ENCODE results near the gene CTCF. TPM values are rescaled to one million over a fixed set of nuclear protein-coding genes. Genes with fewer than 3 reads are reported as not detected.

Gene CTCF
- polyA plus RNA-seq, 4 donors: 68.3 to 87.1 (median 81.8) TPM

DNA sequence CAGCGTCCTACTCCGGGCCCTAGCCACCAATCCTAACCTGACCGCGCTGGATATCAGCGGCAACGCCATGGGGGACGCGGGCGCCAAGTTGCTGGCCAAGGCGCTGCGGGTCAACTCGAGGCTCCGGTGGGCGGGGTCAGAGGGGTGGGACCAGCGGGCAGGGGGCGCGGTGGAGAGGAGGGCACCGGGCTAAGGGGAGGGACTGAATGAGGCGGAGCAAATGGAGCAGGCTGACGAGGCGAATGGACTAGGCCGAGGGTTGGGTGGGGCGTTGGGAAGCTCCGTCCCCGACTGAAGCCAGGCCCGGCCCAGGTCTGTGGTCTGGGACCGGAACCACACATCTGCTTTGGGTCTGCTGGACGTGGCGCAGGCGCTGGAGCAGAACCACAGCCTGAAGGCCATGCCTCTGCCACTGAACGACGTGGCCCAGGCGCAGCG lies 87.2 kb downstream of the CTCF start:
- no peak for DNase-seq (ENCODE audit: low read depth in 4 of 4, low spot score in 3 of 4)

- DNase-seq (ENCODE audit: low read depth in 4 of 4, low spot score in 3 of 4): no peak
Observed at GRCh38 chr16:67650023-67650422, 87.7 kb downstream of the CTCF start.

GRCh38 chr16:67651039-67651438 lies 88.7 kb downstream of the CTCF start:
- DNase-seq (ENCODE audit: low read depth in 4 of 4, low spot score in 3 of 4): no peak

DNA sequence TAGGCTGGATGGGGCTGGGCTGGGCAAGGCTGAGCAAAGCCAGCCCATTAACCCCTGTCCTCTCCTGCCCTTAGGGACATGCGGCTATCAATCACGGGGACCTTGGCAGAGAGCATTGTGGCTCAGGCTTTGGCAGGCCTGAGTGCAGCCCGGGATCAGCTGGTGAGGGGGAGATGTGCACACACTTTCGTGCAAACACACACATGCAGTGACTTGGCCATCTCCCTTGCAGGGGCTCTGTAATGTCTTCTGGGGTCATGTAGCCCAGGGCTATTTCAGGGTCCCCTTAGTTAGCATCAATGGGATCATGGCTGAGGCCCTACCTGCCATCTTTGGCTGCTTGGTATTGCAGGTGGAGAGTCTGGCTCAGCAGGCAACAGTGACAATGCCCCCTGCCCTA lies 89.5 kb downstream of the CTCF start:
- DNase-seq (ENCODE audit: low read depth in 4 of 4, low spot score in 3 of 4): no peak

DNA sequence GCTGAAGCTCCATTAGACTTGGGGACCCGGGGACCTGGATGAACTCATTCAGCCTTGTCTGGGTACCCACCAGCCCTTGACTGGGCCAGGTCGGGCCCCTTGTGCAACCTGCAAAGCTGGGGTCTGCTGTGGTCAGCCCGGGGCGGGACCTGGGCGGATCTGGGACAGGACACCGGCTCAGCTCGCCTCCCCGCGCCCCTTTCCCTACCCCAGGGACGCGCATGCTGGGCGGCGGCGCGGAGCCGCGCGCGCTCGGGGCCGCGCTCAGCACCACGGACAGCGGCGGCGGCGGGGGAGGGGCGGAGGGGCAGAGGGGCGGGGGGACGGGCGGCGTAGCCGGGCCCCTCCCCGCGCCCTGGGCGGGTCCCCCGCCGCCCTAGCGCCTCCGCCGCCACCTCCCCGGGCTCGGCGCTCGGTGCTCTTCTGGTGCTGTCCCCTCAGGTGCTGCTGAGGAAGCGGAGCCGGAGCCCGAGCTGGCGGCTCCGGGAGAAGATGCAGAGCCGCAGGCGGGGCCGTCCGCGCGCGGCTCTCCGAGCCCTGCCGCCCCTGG lies 90.3 kb downstream of the CTCF start:
- no peak for DNase-seq (ENCODE audit: low read depth in 4 of 4, low spot score in 3 of 4)

GRCh38 chr16:67653128-67653788 lies 90.9 kb downstream of the CTCF start:
- no peak for DNase-seq (ENCODE audit: low read depth in 4 of 4, low spot score in 3 of 4)

DNA sequence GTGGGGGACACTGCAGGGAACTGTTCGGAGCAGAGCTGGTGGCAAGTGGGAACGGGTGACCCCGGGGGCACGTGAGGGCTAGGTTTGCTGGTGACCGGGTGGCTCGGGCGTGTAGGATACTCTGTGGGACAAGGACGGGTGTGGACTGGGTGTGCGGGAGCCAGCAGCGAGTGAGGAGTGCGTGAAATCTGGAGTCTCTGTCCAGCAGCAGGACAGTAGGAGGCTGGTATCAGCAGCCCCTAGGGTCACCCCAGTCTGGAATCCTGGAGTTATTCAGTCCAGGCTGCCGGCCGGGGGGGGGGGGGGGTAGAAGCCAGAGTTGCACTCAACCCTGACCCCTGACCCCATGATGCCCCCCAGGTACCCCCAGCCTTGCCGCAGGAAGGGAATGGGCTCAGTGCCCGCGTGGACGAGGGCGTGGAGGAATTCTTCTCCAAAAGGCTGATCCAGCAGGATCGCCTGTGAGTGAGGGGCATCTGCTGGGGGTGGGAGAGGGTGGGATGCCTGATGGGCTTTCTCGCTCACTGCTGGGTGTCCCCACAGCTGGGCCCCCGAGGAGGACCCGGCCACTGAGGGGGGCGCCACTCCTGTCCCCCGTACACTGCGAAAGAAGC lies 91.6 kb downstream of the CTCF start:
- no peak for DNase-seq (ENCODE audit: low read depth in 4 of 4, low spot score in 3 of 4)

DNA sequence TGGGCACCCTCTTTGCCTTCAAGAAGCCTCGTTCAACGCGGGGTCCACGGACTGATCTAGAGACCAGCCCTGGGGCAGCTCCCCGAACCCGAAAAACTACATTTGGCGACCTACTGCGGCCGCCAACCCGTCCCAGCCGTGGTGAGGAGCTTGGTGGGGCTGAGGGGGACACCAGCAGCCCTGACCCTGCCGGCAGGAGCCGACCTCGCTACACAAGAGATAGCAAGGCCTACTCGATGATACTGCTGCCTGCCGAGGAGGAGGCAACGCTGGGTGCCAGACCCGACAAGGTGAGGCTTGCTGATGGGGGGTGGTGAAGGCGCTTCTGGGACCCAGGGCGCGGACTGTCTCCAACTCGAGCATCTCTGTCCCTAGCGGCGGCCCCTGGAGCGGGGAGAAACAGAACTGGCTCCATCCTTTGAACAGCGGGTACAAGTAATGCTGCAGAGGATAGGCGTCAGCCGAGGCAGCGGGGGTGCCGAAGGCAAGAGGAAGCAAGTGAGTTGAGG lies 92.1 kb downstream of the CTCF start:
- DNase-seq (ENCODE audit: low read depth in 4 of 4, low spot score in 3 of 4): no peak

GRCh38 chr16:67655363-67655762 lies 93.0 kb downstream of the CTCF start:
- DNase-seq (ENCODE audit: low read depth in 4 of 4, low spot score in 3 of 4): no peak

DNA sequence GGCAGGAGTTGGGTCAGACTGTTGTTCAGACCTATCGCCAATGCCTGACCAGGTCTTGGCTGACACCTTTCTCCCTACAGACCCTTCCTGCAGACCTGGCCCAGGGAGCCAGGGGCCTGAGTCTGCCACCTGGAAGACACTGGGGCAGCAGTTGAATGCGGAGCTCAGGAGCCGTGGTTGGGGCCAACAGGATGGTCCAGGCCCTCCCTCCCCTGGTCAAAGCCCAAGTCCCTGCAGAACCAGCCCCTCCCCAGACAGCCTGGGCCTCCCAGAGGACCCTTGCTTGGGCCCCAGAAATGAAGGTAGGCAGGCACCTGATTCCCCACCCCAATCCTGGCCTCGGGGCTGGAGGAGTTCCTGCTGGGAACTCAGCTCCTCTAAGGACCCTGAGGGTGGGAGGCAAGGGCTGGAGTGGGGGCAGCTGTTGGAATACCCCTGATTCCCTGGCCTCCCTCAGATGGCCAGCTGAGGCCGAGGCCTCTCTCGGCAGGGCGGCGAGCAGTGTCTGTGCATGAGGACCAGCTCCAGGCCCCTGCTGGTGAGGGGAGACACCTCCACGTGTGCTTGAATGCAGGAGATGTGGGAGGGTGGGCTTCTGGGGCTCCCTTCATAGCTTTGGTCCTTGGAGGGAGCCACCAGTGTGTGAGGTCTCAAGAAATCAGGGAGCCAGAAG lies 94.2 kb downstream of the CTCF start:
- no peak for DNase-seq (ENCODE audit: low read depth in 4 of 4, low spot score in 3 of 4)

DNA sequence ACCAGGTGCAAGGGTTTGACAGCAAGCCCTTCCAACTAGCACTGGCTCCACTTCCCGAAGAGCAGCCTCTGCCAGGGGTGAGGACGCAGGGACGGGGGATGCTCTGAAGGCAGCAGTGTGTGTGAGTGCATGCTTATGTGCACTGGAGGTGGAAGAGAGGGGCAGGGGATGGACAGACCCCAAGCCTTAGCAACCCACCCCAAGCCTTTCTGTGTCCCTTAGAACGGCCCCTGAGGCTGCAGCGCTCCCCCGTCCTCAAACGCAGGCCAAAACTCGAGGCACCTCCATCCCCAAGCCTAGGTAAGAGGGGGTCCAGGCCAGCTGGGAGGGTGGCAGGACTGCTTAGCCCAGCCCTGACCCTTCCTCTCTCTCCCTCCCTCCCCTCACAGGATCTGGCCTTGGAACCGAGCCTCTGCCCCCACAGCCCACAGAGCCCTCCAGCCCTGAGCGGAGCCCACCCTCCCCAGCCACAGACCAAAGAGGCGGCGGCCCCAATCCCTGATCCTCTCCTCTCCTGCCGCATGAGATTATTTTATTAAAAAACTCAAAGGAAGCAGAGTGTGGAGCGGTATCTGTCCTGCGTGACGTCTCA lies 94.8 kb downstream of the CTCF start:
- no peak for DNase-seq (ENCODE audit: low read depth in 4 of 4, low spot score in 3 of 4)

- no peak for DNase-seq (ENCODE audit: low read depth in 4 of 4, low spot score in 3 of 4)
Observed at GRCh38 chr16:67657751-67658518, 95.6 kb downstream of the CTCF start.

DNA sequence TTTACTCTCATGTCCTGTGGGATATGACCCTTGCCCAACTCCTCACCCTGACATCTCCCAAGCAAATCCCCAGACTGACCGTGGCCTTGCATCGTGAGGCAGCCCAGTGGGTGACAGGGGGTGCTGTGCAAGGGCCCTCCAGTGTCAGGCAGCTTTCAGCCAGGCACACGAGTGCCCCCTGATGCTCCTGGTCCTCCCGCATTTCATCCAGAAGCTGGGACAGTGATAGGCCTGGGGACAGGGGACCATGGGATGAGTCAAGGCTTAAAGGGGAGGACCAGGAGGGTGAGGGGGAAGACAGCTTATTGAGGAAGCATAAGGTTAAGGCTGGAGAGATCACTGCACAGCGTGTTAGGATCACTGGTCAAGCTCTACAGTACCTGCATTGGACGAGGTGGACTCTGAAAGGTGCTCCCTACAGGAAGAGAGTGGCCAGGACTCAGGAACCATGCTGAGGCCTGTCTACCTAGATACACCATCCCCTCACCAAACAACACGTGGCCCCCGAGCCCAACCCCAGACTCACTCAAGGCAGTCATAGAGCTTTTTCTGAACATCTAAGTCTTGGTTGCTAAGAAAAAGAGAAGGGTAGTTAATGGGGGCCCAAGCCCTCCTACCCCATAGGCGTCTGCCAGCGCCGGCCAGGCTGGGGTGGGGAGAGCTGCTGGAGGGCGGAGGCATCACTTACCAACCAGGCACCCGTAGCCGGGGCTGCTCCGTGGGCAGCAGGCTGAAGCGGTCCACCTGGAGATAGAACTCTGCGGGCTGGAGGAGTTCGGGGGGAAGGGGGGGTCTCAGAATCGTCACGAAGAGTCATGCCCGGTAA lies 96.7 kb downstream of the CTCF start:
- DNase-seq (ENCODE audit: low read depth in 4 of 4, low spot score in 3 of 4): no peak

GRCh38 chr16:67659675-67660563 lies 97.6 kb downstream of the CTCF start, which contains the start of gene ACD:
Gene ACD (minus strand): TSS chr16:67660260. CDS start chr16:67660220, 40 bp downstream.
- peak; percentile 78 to 87 (median 85) for DNase-seq (ENCODE audit: low read depth in 4 of 4, low spot score in 3 of 4)

- DNase-seq (ENCODE audit: low read depth in 4 of 4, low spot score in 3 of 4): peak; percentile 79 to 91 (median 86)
Observed at GRCh38 chr16:67660564-67661028, 98.3 kb downstream of the CTCF start, which contains the start of gene PARD6A. Gene PARD6A (plus strand): TSS chr16:67660960. CDS start chr16:67661039, 79 bp downstream.

- DNase-seq (ENCODE audit: low read depth in 4 of 4, low spot score in 3 of 4): no peak
Observed at GRCh38 chr16:67661101-67661761, 98.9 kb downstream of the CTCF start.

DNA sequence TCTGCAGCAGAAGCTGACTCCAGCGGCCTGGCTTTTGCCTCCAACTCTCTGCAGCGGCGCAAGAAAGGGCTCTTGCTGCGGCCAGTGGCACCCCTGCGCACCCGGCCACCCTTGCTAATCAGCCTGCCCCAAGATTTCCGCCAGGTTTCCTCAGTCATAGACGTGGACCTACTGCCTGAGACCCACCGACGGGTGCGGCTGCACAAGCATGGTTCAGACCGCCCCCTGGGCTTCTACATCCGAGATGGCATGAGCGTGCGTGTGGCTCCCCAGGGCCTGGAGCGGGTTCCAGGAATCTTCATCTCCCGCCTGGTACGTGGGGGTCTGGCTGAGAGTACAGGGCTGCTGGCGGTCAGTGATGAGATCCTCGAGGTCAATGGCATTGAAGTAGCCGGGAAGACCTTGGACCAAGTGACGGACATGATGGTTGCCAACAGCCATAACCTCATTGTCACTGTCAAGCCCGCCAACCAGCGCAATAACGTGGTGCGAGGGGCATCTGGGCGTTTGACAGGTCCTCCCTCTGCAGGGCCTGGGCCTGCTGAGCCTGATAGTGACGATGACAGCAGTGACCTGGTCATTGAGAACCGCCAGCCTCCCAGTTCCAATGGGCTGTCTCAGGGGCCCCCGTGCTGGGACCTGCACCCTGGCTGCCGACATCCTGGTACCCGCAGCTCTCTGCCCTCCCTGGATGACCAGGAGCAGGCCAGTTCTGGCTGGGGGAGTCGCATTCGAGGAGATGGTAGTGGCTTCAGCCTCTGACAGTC lies 99.7 kb downstream of the CTCF start:
- no peak for DNase-seq (ENCODE audit: low read depth in 4 of 4, low spot score in 3 of 4)
